HG03066 (cell line): ENCODE measurements around the gene CDC42BPG.
A peak's percentile ranks its signal among the peaks of the same experiment; 100 is the strongest.

ENCODE experiments used
- ATAC-seq: cut with Tn5 transposase; IDR thresholded peaks from one replicate; pipeline ENCODE4 v1.9.1; 2021; ENCODE audit warnings: low read depth; ENCODE audit not compliant: unreplicated experiment

CDC42BPG gene

DNA sequence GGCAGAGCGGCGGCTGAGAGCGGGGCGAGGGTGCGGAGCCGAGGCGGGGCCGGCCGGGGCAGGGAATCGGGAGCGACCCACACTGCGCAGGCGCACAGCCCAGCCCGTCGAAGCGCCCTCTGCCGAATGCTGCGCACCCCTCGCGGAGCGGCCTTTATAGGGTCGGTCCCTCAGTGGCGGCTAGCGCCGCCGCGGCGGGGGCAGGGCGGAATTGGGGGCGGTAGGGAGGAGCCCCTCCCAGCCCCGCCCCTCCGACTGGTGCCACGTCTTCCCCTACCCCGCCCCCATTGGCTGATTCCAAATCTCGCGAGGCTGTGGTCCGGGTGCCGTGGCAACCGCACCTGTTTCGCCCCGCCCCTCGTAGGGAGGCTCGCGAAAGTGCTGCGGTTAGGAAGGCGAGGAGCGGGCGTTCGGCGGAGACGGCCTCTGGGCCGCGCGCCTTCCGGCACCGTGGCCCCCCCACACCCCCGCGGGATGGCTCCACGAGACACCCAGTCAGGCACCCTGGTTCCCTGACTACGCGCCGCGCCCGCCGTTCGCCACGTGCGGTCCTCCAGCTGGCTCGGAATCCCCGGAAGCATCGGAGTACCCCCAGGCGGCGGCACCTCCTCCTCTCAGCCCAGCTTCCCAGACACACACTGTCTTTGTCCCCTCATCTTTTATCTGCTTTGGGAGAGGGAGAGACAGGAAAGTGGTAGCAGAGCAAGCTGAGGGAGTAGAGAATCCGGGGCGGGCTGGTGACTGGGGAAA is 34.2 kb upstream of the CDC42BPG start, which contains the start of gene EHD1:
EHD1 (minus strand) TSS at position 128 of the 750 bp plus-strand sequence. CDS start 157 bp downstream, outside the sequence.
- ATAC-seq, result peak; percentile 67

DNA sequence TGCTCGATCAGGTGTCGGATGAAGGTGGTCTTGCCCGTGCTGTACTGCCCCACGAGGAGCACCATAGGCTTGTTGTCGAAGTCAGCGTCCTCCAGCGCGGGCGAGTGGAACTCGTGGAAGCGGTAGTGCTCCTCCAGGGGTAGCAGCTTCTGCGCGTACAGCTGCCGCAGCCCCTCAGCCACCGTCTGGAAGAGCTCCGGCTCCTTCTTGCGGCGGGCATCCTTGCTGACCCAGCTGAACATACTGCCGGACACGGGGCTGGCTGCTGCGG is 33.7 kb upstream of the CDC42BPG start:
- no peak for ATAC-seq

DNA sequence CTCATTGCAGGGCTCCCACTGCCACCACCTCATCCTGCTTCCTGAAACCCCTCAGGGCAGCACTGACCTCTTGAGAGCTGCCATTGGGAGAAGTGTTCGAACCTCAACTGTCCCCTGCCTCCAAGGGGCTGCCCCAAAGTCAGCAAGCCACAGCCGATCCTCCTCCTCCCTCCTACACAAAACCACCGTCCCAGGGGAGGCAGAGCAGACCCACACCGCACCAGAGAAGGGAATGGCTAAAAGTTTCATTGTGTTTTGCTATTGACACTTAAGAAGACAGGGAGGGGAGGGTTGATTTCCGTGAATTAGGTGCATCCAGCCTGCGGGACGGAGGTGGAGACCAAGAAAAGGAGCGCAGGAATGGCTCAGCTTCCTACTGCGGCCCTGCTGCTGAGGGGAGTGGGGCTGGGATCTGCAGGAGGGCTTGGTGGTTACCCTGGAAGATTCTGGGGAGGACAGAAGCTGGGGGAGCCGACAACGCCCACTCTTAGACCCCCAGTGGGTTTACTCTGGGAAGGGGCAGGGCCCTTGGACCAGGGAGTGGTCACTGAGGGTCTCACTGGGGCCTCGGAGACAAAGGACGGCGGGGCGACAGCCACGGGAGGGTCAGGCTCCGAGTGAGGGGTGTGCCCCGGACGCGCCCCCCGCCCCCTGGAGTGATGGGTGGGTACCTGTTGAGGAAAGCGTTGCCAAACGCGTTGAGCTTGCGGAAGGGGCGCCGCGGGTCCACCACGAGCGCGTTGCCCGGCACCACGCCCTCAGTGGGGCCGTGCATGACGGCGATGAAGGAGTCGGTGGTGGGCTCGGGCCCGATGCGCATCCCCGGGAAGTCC is 33.2 kb upstream of the CDC42BPG start:
- ATAC-seq, result peak; percentile 2

DNA sequence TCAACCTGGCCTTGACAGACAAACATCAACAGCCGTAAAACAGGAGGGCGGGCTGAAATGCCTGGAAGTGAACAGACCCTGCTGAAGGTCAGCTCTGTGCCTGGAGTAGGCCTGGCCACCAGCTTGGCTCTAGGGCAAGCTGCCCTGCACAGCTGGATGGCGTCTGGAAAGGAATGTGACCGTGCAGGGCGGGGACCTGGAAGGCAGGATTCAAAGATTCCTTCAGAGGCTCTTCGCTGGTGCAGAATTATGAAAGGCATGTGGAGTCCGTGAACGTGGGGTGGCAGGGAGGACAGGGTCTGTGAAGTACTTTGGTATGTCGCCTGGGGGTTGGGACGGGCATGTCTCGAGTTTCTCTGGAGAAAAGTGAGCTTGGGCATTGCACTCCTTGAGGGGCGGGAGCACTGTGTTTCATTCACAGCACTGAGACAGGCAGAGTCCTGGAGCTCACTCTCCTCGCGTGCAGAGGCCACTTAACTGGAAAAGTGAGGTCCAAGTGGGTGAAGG is 32.4 kb upstream of the CDC42BPG start:
- no peak for ATAC-seq

DNA sequence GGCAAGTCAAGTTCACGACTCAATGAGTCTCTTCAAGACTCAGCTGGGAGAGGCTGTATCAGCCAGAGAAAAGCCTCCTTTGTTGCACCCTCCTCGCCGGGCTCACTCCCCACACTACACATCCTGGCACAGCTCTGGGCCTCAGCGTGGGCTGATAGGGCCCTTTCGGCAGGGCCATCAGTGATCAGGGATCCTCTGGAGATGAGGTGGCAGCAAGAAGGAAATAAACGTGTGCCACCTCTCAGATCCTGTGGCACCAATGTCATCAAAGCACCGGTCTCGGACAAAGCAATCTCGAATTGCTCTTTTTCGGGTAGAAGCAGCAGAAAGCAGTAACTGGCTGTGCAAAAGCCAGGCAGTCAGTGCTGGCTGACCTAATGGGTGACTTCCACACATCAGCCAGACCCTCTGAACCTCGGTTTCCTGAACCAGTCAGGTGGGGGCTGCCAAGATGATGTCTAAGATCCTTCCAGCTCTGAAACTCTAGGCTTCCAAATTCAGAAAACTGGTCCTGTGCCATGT is 31.8 kb upstream of the CDC42BPG start:
- no peak for ATAC-seq

DNA sequence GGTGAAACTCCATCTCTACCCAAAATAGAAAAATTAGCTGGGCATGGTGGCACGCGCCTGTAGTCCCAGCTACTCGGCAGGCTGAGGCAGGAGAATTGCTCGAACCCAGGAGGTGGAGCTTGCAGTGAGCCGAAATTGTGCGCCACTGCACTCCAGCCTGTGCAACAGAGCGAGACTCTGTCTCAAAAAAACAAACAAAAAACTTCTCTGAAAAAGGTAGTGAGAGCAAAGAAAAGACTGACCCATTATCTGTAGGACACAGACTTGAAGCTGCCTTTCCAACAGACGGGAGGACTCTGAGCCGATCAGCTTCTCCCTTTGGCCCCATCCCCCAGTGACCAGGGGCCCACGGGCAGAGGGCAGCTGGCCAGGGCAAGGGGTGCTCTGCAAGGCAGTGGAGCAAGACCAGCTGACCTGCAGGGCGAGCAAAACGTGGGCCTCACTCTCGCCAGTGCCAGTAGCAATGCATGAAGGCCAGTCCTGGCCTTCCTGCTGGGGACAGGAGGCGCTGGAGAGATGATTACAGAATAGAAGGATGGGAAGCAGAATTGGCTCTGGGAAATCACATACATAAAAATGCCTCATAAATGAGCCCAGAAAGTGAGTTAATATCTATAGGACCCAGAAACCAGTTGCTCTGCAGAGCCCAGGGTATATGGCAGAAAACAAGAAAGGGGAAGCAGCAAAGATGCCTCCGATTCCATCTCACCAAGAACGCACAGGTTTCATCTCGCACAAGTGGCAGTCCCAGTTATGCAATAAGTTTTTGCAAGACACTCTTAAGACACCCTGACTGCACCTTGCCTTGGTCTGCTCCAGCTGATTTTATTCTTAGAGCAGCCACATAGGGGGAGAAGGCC is 31.1 kb upstream of the CDC42BPG start:
- no peak for ATAC-seq

DNA sequence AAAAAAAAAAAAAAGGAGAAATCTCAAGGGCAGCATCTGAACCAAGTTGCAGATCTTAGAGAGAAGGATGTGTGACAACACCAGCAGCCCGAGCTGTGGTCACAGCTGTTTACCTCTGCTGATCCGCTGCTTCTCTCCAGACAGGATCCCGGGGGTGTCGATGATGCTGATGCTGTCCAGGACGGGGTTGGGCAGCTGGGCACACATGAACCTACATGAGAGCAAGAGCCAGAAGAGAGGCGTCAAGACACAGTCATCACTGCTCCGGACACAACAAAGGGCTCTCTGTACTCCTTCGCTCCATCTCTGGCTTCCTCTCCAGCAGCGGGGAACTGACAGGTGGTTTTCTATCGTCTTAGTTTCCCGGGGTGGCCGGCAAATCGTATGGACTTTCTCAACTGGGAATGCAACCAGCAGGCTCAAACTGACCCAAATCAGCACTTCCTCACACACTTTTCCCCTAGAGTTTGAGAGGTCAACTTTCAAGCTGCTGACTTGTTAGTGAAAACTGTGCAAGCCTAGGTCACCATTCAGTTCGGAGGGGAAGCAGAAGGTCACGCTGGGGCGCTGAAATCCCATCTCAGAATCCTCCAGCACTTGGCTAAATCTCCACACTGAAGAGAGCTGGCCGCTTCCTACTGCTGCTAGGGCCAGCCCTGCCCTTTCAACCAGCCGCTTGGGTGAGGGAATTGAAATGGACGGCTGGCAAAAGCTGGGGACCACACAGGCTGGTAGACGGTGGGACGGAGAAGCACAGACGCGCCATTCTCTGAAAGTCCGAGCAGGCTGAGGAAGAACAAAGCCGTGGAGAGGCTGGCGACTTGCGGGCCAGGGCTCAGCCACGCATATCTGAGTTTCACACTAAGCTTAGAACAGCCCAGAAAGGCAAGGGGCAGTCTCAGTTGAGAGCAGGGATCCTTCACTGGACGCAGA is 30.1 kb upstream of the CDC42BPG start:
- no peak for ATAC-seq

DNA sequence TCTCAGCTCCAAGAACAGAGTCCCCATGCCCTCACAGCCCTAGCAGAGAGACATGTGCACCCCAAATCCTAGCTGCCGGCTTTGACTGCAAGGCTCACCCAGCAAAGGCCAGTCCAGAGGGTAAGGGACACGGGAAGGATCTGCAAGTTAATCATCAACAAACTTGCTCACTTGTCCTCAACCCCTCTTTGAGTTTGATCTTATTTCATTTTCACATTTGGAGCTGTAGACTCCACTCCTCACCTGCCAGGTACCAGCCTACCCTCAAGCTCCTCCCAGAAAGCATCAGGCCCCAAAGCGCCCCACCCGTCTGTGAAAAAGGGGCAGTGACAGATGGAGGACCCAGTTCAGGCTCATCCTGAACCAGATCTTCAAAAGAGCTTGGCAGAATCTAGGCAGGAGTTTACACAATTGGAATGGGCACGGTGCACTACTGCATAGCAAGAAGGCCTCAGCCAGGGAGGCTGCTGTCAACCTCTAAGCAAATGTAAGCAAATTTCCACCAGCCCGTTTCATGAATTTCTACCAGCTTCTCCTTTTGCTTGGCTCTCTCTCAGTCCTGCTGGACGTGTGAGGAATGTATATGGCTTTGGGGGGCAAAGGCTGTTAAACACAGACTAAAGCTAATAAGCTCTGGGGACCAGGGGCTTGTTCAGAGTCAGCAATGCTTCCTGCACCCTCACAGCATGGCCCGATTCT is 28.5 kb upstream of the CDC42BPG start:
- ATAC-seq, result no peak

DNA sequence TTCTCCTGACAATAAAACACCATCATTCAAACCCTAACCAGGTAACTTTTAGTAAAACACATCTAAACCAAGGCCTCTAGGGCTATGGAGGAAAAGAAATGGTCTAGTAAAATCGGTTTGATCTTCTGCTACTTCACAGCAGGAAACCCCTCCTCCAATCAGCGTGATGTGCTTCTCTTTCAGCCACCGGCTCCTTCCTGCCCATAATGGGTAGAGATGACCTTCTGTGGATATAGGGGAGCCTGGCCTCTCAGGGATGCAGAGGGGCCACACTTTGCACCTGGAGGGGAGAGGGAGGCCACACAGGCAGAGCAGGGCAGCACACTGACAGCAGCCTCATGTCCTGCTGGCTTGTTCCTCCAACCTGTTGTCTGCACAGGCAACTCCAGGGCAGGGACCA is 27.0 kb upstream of the CDC42BPG start:
- ATAC-seq, result no peak

DNA sequence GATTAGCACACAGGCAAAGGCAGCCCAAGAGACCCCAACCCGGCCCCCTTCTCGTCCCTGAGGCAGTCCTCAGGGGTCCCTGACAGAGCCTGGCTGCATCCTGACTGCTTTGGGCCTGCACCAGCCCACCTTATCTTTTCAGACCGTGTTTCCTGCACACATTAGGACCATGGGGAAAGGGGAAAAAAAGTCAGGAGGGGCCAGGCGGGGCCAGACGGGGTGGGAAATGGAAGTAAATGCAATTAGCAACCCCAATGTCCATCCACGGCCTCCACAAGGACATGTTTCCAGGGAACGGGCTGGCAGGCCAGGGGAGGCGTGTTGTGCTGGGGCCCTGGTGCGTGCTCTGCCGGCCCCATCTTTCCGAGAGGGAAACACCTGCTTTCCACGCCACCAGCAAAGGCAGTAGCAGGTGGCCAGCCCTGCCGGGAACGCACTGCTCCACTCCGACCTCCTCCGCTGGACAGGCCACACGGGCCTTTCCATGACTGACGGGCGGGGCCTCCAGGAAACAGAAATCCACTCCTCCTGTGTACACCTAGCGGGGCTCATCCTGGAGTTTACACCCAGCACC is 26.5 kb upstream of the CDC42BPG start:
- ATAC-seq, result no peak

DNA sequence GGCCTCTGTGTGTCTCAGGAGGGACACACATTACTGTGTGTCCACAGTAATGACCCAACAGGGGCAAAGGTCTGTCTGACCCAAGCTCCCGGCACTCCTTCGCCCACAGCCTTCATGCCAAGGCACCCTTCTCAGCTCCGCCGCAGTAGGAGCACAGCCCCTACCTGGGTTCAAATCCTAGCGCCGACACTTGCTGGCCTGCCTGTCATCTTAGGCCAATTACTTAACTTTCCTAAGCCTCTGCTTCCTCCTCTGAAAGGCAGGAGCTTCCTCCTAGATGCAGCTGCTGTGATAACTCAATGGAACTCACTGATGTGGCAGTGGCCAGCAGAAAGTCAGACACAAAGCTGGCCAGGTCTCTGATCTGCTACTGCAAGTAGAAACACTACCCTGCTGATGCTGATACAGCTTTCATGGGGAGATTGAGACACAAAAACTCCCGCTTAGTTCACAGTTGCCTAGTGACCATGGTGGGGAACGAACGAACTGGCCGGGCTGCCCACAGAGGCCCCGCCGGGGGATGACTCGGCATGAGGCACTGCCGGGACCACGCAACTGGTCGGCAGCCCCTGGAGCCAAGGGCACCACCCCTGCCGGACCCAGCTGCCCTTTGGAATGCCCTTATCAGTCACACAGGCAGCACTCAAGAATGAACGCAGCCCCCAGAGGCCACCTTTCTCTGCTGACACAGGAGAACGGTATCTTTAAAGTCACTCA is 25.9 kb upstream of the CDC42BPG start:
- no peak for ATAC-seq

DNA sequence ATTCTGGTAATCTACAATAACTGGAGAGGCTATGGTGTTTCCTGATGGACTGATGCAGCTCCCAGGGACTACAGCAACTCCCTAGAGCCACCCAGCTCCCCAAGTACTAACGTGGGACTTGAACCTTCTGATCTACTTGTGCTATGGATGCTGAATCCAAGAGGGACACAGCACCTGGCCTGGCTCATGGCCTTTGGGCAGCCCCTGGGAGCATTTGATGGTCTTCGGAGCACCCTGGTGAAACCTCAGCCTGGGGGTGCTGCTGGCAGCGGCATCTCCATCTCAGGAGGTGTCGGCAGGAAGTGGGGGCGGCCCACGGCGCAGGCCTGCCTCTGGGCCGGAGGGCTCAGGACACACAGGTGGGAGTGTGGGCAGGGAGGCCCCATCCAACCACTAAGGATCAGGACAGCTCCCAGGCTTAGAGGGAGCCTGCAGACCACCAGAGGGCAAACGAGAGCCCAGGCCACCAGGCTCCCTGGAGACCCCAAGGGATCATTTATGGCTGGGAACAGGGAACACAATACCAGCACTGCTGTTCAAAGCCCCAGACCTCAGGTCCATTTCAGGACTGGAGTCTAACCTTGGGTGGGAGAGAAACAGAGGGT is 25.2 kb upstream of the CDC42BPG start:
- ATAC-seq, result no peak

DNA sequence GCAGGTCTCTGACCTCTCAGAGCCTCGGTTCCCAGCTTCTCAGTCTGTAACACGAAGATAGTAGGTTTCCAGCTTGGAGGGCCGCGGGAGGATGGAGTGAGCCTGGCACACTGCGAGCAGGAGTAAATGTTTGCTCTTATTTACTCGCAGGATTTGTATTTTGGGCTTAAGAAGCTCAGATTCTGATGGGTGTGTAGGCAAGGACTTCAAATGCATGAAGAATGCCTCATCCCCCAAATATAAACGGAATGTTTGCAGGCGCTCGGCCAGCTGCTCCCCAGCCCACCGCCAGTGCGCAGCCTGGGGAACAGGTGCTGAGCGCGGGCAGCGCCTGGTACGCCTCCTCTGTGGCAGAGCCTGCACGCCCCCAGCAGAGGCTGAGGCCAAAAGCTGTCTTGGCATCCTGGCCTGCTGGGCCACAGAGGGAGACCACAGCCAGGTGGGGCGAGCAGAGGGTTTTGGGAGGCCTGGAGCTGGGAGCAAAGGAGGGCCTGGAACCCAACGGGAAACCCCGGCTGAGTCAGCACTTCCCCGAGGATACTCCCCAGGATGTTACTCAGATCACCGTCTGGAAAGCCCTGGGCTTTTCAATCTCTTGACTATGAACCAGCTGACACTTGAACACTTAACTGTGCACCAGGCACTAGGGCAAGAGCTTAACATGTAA is 24.6 kb upstream of the CDC42BPG start:
- ATAC-seq, result no peak

DNA sequence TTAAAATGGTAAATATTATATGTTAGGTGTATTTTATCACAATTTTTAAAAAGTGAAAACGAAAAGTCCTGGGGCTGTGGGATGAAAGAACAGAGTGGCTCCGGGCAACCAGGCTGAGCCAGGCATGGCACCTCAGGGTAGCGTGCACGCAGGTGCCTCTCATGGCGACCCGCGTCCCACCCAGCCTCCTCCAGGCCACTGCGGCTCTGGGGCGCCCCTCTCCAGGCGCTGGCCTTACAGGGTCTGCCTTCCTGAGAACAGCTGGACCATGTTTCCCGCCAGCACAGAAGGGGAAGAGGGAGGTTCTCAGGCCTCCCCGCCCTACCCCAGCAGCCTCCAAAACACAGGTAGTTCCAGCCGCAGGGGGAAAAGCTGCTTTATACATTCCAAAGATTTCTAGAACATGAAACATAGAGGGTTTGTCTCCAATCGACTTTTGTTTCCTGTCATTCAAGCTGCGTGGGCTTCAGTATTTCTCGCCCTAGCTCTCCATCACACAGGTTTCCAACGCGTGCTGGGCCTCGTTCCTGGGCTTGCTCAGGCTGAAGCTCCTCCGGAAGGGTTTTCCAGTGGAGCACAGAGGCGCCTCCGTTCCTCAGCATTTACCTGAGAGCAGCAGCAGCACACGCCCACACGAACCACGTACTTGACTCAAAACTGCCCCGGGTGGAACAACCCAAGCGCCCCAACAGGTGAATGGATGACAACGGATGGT is 23.5 kb upstream of the CDC42BPG start:
- ATAC-seq, result no peak

DNA sequence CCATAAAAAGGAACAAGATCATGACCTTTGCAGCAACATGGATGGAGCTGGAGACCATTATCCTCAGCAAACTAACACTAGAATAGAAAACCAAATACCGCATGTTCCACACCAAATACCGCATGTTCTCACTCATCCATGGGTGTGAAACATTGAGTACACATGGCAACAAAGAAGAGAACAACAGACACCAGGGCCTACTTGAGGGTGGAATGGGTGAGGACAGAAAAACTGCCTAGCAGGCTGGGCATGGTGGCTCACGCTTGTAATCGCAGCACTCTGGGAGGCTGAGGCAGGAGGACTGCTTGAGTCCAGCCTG is 21.7 kb upstream of the CDC42BPG start:
- no peak for ATAC-seq

DNA sequence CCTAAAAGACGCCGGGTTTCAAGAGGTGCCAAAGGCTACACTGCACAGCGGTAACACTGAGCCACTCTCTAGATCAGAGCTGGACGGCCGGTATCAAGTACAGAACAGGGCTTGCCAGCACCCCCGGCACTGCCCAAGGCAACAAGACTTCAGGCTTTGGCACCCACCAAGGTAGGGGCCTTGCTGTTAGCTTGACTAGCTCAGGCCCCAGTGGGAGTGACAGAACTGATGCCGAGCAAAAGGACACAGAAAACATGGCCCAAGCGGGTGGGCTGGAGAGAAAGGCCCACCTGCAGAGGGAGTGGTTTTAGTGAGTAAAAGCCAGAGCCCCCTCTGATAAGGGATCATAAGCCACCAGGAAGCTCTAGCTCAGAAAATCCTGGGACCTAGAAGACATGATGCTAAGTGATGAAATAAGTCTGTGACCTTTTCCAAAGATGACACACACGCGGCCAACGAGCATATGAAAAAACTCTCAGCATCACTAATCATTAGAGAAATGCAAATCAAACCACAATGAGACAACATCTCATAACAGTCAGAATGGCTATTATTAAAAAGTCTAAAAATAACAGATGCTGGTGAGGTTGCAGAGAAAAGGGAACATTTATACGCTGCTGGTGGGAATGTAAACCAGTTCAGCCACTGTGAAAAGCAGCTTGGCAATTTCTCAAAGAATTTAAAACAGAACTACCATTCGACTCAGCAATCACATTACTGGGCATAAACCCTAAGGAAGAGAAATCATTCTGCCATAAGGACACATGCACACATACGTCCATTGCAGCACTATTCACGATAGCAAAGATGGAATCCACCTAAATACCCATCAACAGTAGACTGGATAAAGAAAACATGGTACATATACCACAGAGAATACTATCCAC is 21.1 kb upstream of the CDC42BPG start:
- no peak for ATAC-seq
